H9 (cell line): ENCODE measurements around the gene SYP. TPM values are rescaled to one million over a fixed set of nuclear protein-coding genes. Genes with fewer than 3 reads are reported as not detected.

Source experiments
- DNase-seq: peaks from one replicate; pipeline ENCODE4 v3.0.0-alpha.2; 2017
- H2AFZ ChIP-seq: one replicate; pipeline ENCODE4 v1.6.1; 2013; ENCODE audit warnings: mild to moderate bottlenecking, low read length, control low read depth, moderate library complexity
- H2AK5ac ChIP-seq: 2 replicates; pipeline ENCODE4 v1.6.1; 2013; ENCODE audit warnings: low read length, control low read depth, mixed read lengths; ENCODE audit not compliant: insufficient read length
- H2BK120ac ChIP-seq: one replicate; pipeline ENCODE4 v1.6.1; 2013; ENCODE audit warnings: low read depth, mild to moderate bottlenecking, low read length, control low read depth, inconsistent platforms; ENCODE audit not compliant: poor library complexity, severe bottlenecking
- H2BK12ac ChIP-seq: 2 replicates; pipeline ENCODE4 v1.6.1; 2013; ENCODE audit warnings: low read length, control low read depth, mixed read lengths, low read depth; ENCODE audit not compliant: insufficient read length
- H2BK15ac ChIP-seq: 2 replicates; pipeline ENCODE4 v1.6.1; 2013; ENCODE audit warnings: low read depth, low read length, control low read depth
- H2BK20ac ChIP-seq: one replicate; pipeline ENCODE4 v1.6.1; 2013; ENCODE audit warnings: low read depth, mild to moderate bottlenecking, low read length, control low read depth, inconsistent platforms; ENCODE audit not compliant: poor library complexity, severe bottlenecking
- H2BK5ac ChIP-seq: 2 replicates; pipeline ENCODE4 v1.6.1; 2013; ENCODE audit warnings: low read length, control low read depth, mixed read lengths; ENCODE audit not compliant: insufficient read length
- H3K14ac ChIP-seq: 2 replicates; pipeline ENCODE4 v1.6.1; 2013; ENCODE audit warnings: low read length, control low read depth; ENCODE audit not compliant: insufficient read depth
- H3K18ac ChIP-seq: 2 replicates; pipeline ENCODE4 v1.6.1; 2013; ENCODE audit warnings: low read depth, mild to moderate bottlenecking, mixed read lengths, low read length, control low read depth; ENCODE audit not compliant: insufficient read length
- H3K23ac ChIP-seq: 2 replicates; pipeline ENCODE4 v1.6.1; 2013; ENCODE audit warnings: low read length, control low read depth, mixed read lengths, low read depth; ENCODE audit not compliant: insufficient read length
- H3K23me2 ChIP-seq: 2 replicates; pipeline ENCODE4 v1.6.1; 2013; ENCODE audit warnings: low read depth, mild to moderate bottlenecking, mixed read lengths, low read length, control low read depth; ENCODE audit not compliant: insufficient read length, poor library complexity, severe bottlenecking
- H3K27ac ChIP-seq: 2 replicates; pipeline ENCODE4 v1.5.1; 2013; ENCODE audit warnings: low read length, control low read depth, mixed read lengths, low read depth; ENCODE audit not compliant: insufficient read length
- H3K27me3 ChIP-seq: 2 replicates; pipeline ENCODE4 v1.6.1; 2013; ENCODE audit warnings: low read length, control low read depth, inconsistent platforms; ENCODE audit not compliant: insufficient read depth
- H3K4ac ChIP-seq: 2 replicates; pipeline ENCODE4 v1.6.1; 2013; ENCODE audit warnings: low read depth, mild to moderate bottlenecking, control low read depth, inconsistent platforms, low read length, moderate library complexity
- H3K4me1 ChIP-seq: 2 replicates; pipeline ENCODE4 v1.6.1; 2013; ENCODE audit warnings: low read length, control low read depth, inconsistent platforms; ENCODE audit not compliant: insufficient read depth
- H3K4me2 ChIP-seq: 2 replicates; pipeline ENCODE4 v1.6.1; 2013; ENCODE audit warnings: low read length, control low read depth, mixed read lengths; ENCODE audit not compliant: insufficient read length, insufficient read depth
- H3K56ac ChIP-seq: 2 replicates; pipeline ENCODE4 v1.6.1; 2013; ENCODE audit warnings: low read depth, mild to moderate bottlenecking, mixed read lengths, low read length, control low read depth; ENCODE audit not compliant: insufficient read length
- H3K79me1 ChIP-seq: 2 replicates; pipeline ENCODE4 v1.6.1; 2013; ENCODE audit warnings: low read depth, mild to moderate bottlenecking, moderate library complexity, low read length, control low read depth, inconsistent platforms; ENCODE audit not compliant: insufficient read depth, poor library complexity, severe bottlenecking
- H3K79me2 ChIP-seq: 2 replicates; pipeline ENCODE4 v1.6.1; 2013; ENCODE audit warnings: low read length, control low read depth, inconsistent platforms; ENCODE audit not compliant: insufficient read depth
- H3K9ac ChIP-seq: 2 replicates; pipeline ENCODE4 v1.6.1; 2013; ENCODE audit warnings: low read length, control low read depth, mixed read lengths; ENCODE audit not compliant: insufficient read length; ENCODE audit errors: extremely low read depth
- H3K9me3 ChIP-seq: one replicate; pipeline ENCODE4 v1.6.1; 2013; ENCODE audit warnings: low read depth, low read length, inconsistent platforms; ENCODE audit not compliant: control insufficient read depth
- H3T11ph ChIP-seq: one replicate; pipeline ENCODE4 v1.6.1; 2013; ENCODE audit warnings: mild to moderate bottlenecking, low read length, control low read depth, inconsistent platforms
- H4K20me1 ChIP-seq: one replicate; pipeline ENCODE4 v1.6.1; 2013; ENCODE audit not compliant: control insufficient read depth, insufficient read length, insufficient read depth
- H4K5ac ChIP-seq: 2 replicates; pipeline ENCODE4 v1.6.1; 2013; ENCODE audit warnings: low read depth, mild to moderate bottlenecking, mixed read lengths, low read length, control low read depth; ENCODE audit not compliant: insufficient read length
- H4K8ac ChIP-seq: replicated peaks from 2 replicates; pipeline ENCODE4 v1.6.1; 2013; ENCODE audit warnings: low read length, control low read depth, mixed read lengths, low read depth; ENCODE audit not compliant: insufficient read length
- H4K91ac ChIP-seq: 2 replicates; pipeline ENCODE4 v1.6.1; 2013; ENCODE audit warnings: low read depth, mild to moderate bottlenecking, moderate library complexity, mixed read lengths, low read length, control low read depth; ENCODE audit not compliant: insufficient read length
- H3K27ac Mint-ChIP-seq, 3 experiments: 2 replicates in 2 of 3; 3 replicates in 1 of 3; pipeline ENCODE4 v1.8.0; 2020 to 2021; ENCODE audit warnings: mixed read lengths in 3 of 3, mild to moderate bottlenecking in 1 of 3, moderate library complexity in 1 of 3
- H3K27me3 Mint-ChIP-seq: 2 replicates; pipeline ENCODE4 v1.8.0; 2021; ENCODE audit warnings: low read depth, mild to moderate bottlenecking, moderate library complexity, mixed read lengths
- H3K36me3 Mint-ChIP-seq, 3 experiments: 2 replicates in 2 of 3; 3 replicates in 1 of 3; pipeline ENCODE4 v1.8.0; 2020 to 2021; ENCODE audit warnings: low read depth in 3 of 3, mixed read lengths in 3 of 3; ENCODE audit not compliant: insufficient read depth in 1 of 3
- H3K4me1 Mint-ChIP-seq, 2 experiments: 2 replicates each; pipeline ENCODE4 v1.8.0; 2020; ENCODE audit warnings: mixed read lengths in 2 of 2
- H3K4me3 Mint-ChIP-seq, 2 experiments: 2 replicates in 1 of 2; 3 replicates in 1 of 2; pipeline ENCODE4 v1.8.0; 2020 to 2021; ENCODE audit warnings: mild to moderate bottlenecking in 2 of 2, mixed read lengths in 2 of 2, moderate library complexity in 1 of 2
- H3K9me3 Mint-ChIP-seq, 2 experiments: 2 replicates in 1 of 2; 3 replicates in 1 of 2; pipeline ENCODE4 v1.8.0; 2020; ENCODE audit warnings: mild to moderate bottlenecking in 2 of 2, mixed read lengths in 2 of 2, moderate library complexity in 1 of 2
- WGBS: extraction: QIAGEN DNeasy Blood & Tissue Kit; methylation state at CpG from one replicate; pipeline ENCODE4 v1.1.7; 2013; ENCODE audit warnings: missing lambda C conversion rate, low lambda C conversion rate, mixed read lengths; ENCODE audit not compliant: insufficient read length; ENCODE audit errors: extremely low coverage; 5-methylcytosine and 5-hydroxymethylcytosine counted together
- total RNA-seq: library from RNA; stranded (reverse); gene quantifications from 2 replicates; pipeline ENCODE4 v1.2.1, GENCODE V29; 2021
- TF ChIP-seq, protein P1 (sequence below): fragments of 200-600 bp; sonication (generic); conservative IDR thresholded peaks from 3 replicates; pipeline ENCODE4 v1.8.0; 2021; ENCODE audit warnings: antibody characterized with exemption, mild to moderate bottlenecking

SYP gene
- total RNA-seq, 1 experiment from 2014 or later = 1.8 TPM

DNA sequence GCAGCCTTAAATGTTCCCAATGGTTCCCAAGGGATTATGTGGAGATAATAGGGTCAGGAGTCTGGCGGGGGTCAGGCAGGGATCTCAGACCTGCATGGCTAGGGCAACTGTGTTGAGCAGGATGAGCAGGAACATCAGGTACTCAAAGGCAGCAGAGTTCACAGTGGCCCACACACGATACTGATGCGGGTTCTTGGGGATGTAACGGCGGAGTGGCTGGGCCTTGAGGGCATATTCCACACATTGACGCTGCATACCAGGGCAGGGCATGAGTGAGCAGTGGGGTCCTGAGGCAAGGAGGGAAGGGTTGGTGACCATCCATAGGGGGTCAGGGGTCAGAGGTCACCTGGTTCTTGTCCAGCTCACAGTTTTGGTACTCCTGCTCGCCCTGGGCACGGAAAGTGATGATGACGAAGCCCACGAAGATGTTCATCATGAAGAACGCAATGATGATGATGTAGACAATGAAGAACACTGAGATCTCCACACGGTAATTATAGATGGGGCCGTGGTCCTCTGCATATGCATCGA, 15.1 kb upstream of the SYP start:
- no peak overlapping the region for H3K27ac ChIP-seq
- H3K79me2 ChIP-seq = no peaks in the 10 kb centered on the region
- H3K18ac ChIP-seq = no peak overlapping the region
- no peak overlapping the region for H3K9ac ChIP-seq
- no peak overlapping the region for H3K27ac Mint-ChIP-seq
- H4K5ac ChIP-seq = no peak overlapping the region
- H3T11ph ChIP-seq = no peak overlapping the region
- no peaks in the 10 kb centered on the region for H3K23me2 ChIP-seq
- no peak overlapping the region for H2BK5ac ChIP-seq
- H4K91ac ChIP-seq = no peak overlapping the region
- H3K27me3 Mint-ChIP-seq = peaks cover 20% of the 10 kb centered on the region
- no peaks in the 10 kb centered on the region for H4K20me1 ChIP-seq
- H2BK12ac ChIP-seq = no peak overlapping the region
- no peaks in the 10 kb centered on the region for H3K79me1 ChIP-seq
- no peak overlapping the region for H2BK120ac ChIP-seq
- no peak overlapping the region for H2AFZ ChIP-seq
- TF ChIP-seq, protein P1, sequence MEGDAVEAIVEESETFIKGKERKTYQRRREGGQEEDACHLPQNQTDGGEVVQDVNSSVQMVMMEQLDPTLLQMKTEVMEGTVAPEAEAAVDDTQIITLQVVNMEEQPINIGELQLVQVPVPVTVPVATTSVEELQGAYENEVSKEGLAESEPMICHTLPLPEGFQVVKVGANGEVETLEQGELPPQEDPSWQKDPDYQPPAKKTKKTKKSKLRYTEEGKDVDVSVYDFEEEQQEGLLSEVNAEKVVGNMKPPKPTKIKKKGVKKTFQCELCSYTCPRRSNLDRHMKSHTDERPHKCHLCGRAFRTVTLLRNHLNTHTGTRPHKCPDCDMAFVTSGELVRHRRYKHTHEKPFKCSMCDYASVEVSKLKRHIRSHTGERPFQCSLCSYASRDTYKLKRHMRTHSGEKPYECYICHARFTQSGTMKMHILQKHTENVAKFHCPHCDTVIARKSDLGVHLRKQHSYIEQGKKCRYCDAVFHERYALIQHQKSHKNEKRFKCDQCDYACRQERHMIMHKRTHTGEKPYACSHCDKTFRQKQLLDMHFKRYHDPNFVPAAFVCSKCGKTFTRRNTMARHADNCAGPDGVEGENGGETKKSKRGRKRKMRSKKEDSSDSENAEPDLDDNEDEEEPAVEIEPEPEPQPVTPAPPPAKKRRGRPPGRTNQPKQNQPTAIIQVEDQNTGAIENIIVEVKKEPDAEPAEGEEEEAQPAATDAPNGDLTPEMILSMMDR = no peak
- no peaks in the 10 kb centered on the region for H3K4me1 Mint-ChIP-seq
- no peak overlapping the region for H4K8ac ChIP-seq
- H3K4me2 ChIP-seq = no peak overlapping the region
- no peak overlapping the region for H3K14ac ChIP-seq
- H3K9me3 ChIP-seq = peaks cover 46% of the 10 kb centered on the region
- H3K4me3 Mint-ChIP-seq = no peak overlapping the region
- no CpG with 5 or more reads among the region's 14 CpGs for WGBS
- H3K56ac ChIP-seq = no peak overlapping the region
- no peak overlapping the region for H3K23ac ChIP-seq
- H3K36me3 Mint-ChIP-seq = peaks cover 0 to 15% (median 11%) of the 10 kb centered on the region in 3 experiments; a peak in 4 of 7 replicates
- H2AK5ac ChIP-seq = no peak overlapping the region
- no peaks in the 10 kb centered on the region for H3K27me3 ChIP-seq
- peaks cover 90 to 93% of the 10 kb centered on the region in 2 experiments for H3K9me3 Mint-ChIP-seq
- no peak overlapping the region for H3K4ac ChIP-seq
- H3K4me1 ChIP-seq = no peaks in the 10 kb centered on the region
- no peak overlapping the region for H2BK15ac ChIP-seq
- H2BK20ac ChIP-seq = no peak overlapping the region
- DNase-seq = no peak
